Stimulated activated CD4-positive, alpha-beta T cell treated with anti-CD3 and anti-CD28 coated beads, Interleukin-1b, Interleukin-23, amount 100 ng/mL, for 24 hours (primary cell): ENCODE results near the gene SND1.
A peak's percentile ranks its signal among the peaks of the same experiment; 100 is the strongest.

Source experiments
- DNase-seq, 4 experiments: peaks; one replicate each; pipeline ENCODE4 v3.0.0-alpha.2; 2020; ENCODE audit warnings: low read depth in 4 of 4, low spot score in 1 of 4

Gene SND1

GRCh38 chr7:127682140-127682539 lies 30.1 kb downstream of the SND1 start:
- no peak for DNase-seq

- DNase-seq = no peak
Observed at GRCh38 chr7:127683776-127684681, 32.0 kb downstream of the SND1 start.

GRCh38 chr7:127689194-127689772 lies 37.3 kb downstream of the SND1 start:
- no peak for DNase-seq

GRCh38 chr7:127690337-127690736 lies 38.3 kb downstream of the SND1 start:
- no peak for DNase-seq

GRCh38 chr7:127690806-127691205 lies 38.8 kb downstream of the SND1 start:
- no peak for DNase-seq

- DNase-seq = no peak
Observed at GRCh38 chr7:127692200-127692599, 40.2 kb downstream of the SND1 start.

GRCh38 chr7:127699853-127700252 lies 47.9 kb downstream of the SND1 start:
- no peak for DNase-seq

GRCh38 chr7:127702052-127702652 lies 50.2 kb downstream of the SND1 start:
- DNase-seq = no peak

GRCh38 chr7:127702938-127703337 lies 50.9 kb downstream of the SND1 start:
- no peak for DNase-seq

GRCh38 chr7:127704211-127704610 lies 52.2 kb downstream of the SND1 start:
- no peak for DNase-seq

- DNase-seq = no peak
Observed at GRCh38 chr7:127705461-127705959, 53.5 kb downstream of the SND1 start.

- DNase-seq = no peak
Observed at GRCh38 chr7:127706766-127707165, 54.8 kb downstream of the SND1 start.

- DNase-seq = no peak
Observed at GRCh38 chr7:127708201-127708600, 56.2 kb downstream of the SND1 start.

GRCh38 chr7:127708788-127709187 lies 56.8 kb downstream of the SND1 start:
- peak; percentile 40 to 47 (median 44) for DNase-seq

GRCh38 chr7:127710635-127711034 lies 58.6 kb downstream of the SND1 start:
- DNase-seq = no peak

- DNase-seq = no peak
Observed at GRCh38 chr7:127711872-127712271, 59.9 kb downstream of the SND1 start.

GRCh38 chr7:127713006-127713405 lies 61.0 kb downstream of the SND1 start:
- DNase-seq = no peak

- DNase-seq = no peak
Observed at GRCh38 chr7:127713758-127714157, 61.8 kb downstream of the SND1 start.

- no peak for DNase-seq
Observed at GRCh38 chr7:127715272-127715671, 63.3 kb downstream of the SND1 start.

GRCh38 chr7:127715901-127716300 lies 63.9 kb downstream of the SND1 start:
- DNase-seq = no peak

- DNase-seq = no peak
Observed at GRCh38 chr7:127717502-127718339, 65.7 kb downstream of the SND1 start.
